Measurements from ENCODE around the gene CCDC146. TPM values are rescaled to one million over a fixed set of nuclear protein-coding genes. Genes with fewer than 3 reads are reported as not detected.

Gene CCDC146
- total and polyA plus RNA-seq, 2 of the 8 experiments (the other 6 are each of a cell fraction or from before 2014, with no cell fraction given) = 0.88 to 2.4 TPM

DNA sequence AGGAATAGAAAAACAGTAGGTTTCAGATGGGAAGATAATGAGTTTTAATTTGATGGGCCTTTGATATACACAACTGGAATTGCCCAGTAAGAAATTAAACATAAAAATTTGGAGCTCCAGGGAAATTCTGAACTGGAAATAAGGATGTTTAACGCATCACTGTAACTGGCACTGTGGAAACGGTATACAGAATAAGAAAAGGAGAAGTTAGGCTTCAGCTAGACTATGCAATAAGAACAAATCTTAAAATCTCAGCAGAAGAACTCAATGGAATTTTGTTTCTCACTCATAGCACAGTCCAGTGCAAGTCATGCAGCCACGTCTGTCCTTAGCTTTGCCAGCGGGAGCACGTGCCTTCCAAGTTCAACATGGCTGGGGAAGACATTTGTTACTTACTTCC, 130.1 kb downstream of the CCDC146 start:
- POLR2A ChIA-PET (ENCODE audit: partially characterized antibody) = no interaction called here
- H3K27me3 ChIP-seq (replicated peaks in 1 of 4; ENCODE audit: control insufficient read depth in 3 of 4, extremely low read depth in 1 of 4, insufficient read depth in 3 of 4, low read length in 3 of 4) = no peaks in the 10 kb centered on the region
- TF ChIP-seq RNF2 (IDR thresholded peaks at IDR 0.05; ENCODE audit: borderline replicate concordance, low read depth, low read length, missing control alignments, poor library complexity, severe bottlenecking) = no peak
- no peak for TF ChIP-seq BACH1 (IDR thresholded peaks at IDR 0.05; ENCODE audit: low read length)
- TF ChIP-seq PHF8 (conservative IDR thresholded peaks at IDR 0.05; ENCODE audit: low read depth, low read length) = no peak
- no peak for TF ChIP-seq HDAC2 (IDR thresholded peaks at IDR 0.05; ENCODE audit: borderline replicate concordance in 1 of 2, low read depth in 2 of 2, low read length in 2 of 2)
- TF ChIP-seq RXRA (IDR thresholded peaks at IDR 0.05; ENCODE audit: insufficient read depth, low read depth, low read length) = no peak
- TF ChIP-seq CHD2 (IDR thresholded peaks at IDR 0.05; ENCODE audit: low read length) = no peak
- no peak for TF ChIP-seq NANOG (IDR thresholded peaks at IDR 0.05; ENCODE audit: insufficient read depth, low read depth, low read length, poor library complexity, severe bottlenecking)
- TF ChIP-seq JUN (IDR thresholded peaks at IDR 0.05; ENCODE audit: low read depth, low read length) = no peak
- TF ChIP-seq, protein P1, sequence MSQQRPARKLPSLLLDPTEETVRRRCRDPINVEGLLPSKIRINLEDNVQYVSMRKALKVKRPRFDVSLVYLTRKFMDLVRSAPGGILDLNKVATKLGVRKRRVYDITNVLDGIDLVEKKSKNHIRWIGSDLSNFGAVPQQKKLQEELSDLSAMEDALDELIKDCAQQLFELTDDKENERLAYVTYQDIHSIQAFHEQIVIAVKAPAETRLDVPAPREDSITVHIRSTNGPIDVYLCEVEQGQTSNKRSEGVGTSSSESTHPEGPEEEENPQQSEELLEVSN (IDR thresholded peaks at IDR 0.05) = no peak
- TF ChIP-seq, protein P2, sequence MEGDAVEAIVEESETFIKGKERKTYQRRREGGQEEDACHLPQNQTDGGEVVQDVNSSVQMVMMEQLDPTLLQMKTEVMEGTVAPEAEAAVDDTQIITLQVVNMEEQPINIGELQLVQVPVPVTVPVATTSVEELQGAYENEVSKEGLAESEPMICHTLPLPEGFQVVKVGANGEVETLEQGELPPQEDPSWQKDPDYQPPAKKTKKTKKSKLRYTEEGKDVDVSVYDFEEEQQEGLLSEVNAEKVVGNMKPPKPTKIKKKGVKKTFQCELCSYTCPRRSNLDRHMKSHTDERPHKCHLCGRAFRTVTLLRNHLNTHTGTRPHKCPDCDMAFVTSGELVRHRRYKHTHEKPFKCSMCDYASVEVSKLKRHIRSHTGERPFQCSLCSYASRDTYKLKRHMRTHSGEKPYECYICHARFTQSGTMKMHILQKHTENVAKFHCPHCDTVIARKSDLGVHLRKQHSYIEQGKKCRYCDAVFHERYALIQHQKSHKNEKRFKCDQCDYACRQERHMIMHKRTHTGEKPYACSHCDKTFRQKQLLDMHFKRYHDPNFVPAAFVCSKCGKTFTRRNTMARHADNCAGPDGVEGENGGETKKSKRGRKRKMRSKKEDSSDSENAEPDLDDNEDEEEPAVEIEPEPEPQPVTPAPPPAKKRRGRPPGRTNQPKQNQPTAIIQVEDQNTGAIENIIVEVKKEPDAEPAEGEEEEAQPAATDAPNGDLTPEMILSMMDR (IDR thresholded peaks at IDR 0.05; ENCODE audit: control extremely low read depth in 1 of 3, insufficient read depth in 1 of 3, low read depth in 1 of 3, low read length in 3 of 3) = no peak

More for the DNA sequence above, 130.1 kb downstream of the CCDC146 start:
- no peak overlapping the region for H2BK20ac ChIP-seq (ENCODE audit: low read length)
- FAIRE-seq = no peak
- CTCF ChIA-PET (ENCODE audit: partially characterized antibody) = no interaction called here
- no peaks in the 10 kb centered on the region for H3K4me1 ChIP-seq (replicated peaks in 1 of 4; ENCODE audit: control insufficient read depth in 3 of 4, insufficient read depth in 4 of 4, low read length in 3 of 4)
- no peak overlapping the region for H2BK15ac ChIP-seq (ENCODE audit: low read length)
- no peaks in the 10 kb centered on the region for H4K20me1 ChIP-seq (replicated peaks in 1 of 2; ENCODE audit: control insufficient read depth in 1 of 2, insufficient read depth in 2 of 2, low read length in 2 of 2)
- 96% methylated on average over 5 of the region's 5 CpGs; no CpG with 5 or more reads in 1 of the 2 experiments for WGBS, 2 experiments (ENCODE audit: extremely low coverage in 1 of 2, insufficient coverage in 1 of 2, insufficient read length in 1 of 2, insufficient replicate concordance in 2 of 2, low coverage in 1 of 2, low lambda C conversion rate in 2 of 2, missing lambda C conversion rate in 1 of 2)
- H2BK5ac ChIP-seq (ENCODE audit: low read depth, low read length) = no peak overlapping the region
- no peaks in the 10 kb centered on the region for H3K79me1 ChIP-seq (ENCODE audit: low read depth, low read length)
- H4K5ac ChIP-seq (ENCODE audit: insufficient read length, low read depth, low read length) = no peak overlapping the region
- no peaks in the 10 kb centered on the region for H3K9me3 ChIP-seq (ENCODE audit: insufficient read depth in 2 of 2, low read depth in 1 of 2, low read length in 1 of 2)
- no peaks in the 10 kb centered on the region for H3K23me2 ChIP-seq (ENCODE audit: low read depth, low read length)
- no peak overlapping the region for H3K23ac ChIP-seq (ENCODE audit: insufficient read length)
- H3K79me2 ChIP-seq (ENCODE audit: control insufficient read depth in 1 of 2, insufficient read depth in 2 of 2, low read length in 2 of 2) = no peaks in the 10 kb centered on the region
- no peak overlapping the region for H2BK12ac ChIP-seq (ENCODE audit: low read depth, low read length)
- no peak for DNase-seq (ENCODE audit: low read depth in 1 of 2, low spot score in 2 of 2)
- no peak overlapping the region for H3K4ac ChIP-seq (replicated peaks; ENCODE audit: insufficient read length, low read depth, low read length)
- no peak overlapping the region for H4K8ac ChIP-seq (ENCODE audit: extremely low read depth, insufficient read depth, low read length)
- no peaks in the 10 kb centered on the region for H3K36me3 ChIP-seq (ENCODE audit: control insufficient read depth in 2 of 4, insufficient read depth in 4 of 4, low read length in 3 of 4)
- H3K4me2 ChIP-seq (ENCODE audit: insufficient read depth in 1 of 2, low read depth in 2 of 2, low read length in 2 of 2) = no peak overlapping the region
- H3K56ac ChIP-seq (replicated peaks; ENCODE audit: insufficient read length, low read depth, low read length) = no peak overlapping the region
- no peak overlapping the region for H2AFZ ChIP-seq (ENCODE audit: low read length)
- H3K18ac ChIP-seq (ENCODE audit: extremely low read depth, low read length) = no peak overlapping the region
- no peak overlapping the region for H3K9ac ChIP-seq (replicated peaks in 1 of 4; ENCODE audit: extremely low read depth in 1 of 4, low read depth in 3 of 4, low read length in 3 of 4)
- no peak overlapping the region for H2BK120ac ChIP-seq (replicated peaks; ENCODE audit: low read depth, low read length)
- H3K14ac ChIP-seq (ENCODE audit: insufficient read length) = no peak overlapping the region
- no peak overlapping the region for H3K27ac ChIP-seq (ENCODE audit: low read depth, low read length)
- H3K4me3 ChIP-seq (ENCODE audit: extremely low read depth in 1 of 4, insufficient read depth in 2 of 4, low read depth in 3 of 4, low read length in 4 of 4) = no peak overlapping the region
- H4K91ac ChIP-seq (replicated peaks; ENCODE audit: insufficient read length, low read length) = no peak overlapping the region
- no peak overlapping the region for H2AK5ac ChIP-seq (ENCODE audit: low read depth, low read length)

Data from H1 (cell line).